Dermis microvascular lymphatic vessel endothelial cell (primary cell): ENCODE results near the gene PFDN2. TPM values are rescaled to one million over a fixed set of nuclear protein-coding genes. Genes with fewer than 3 reads are reported as not detected.
A peak's percentile ranks its signal among the peaks of the same experiment; 100 is the strongest.
"Not testable (repeated sequence)": the region's sequence is repeated elsewhere in the genome, so short reads cannot be mapped to it uniquely, and the experiment has no call there.

Experiments
- DNase-seq, 2 donors: peaks; one replicate each; pipeline versions ENCODE4 v3.0.0 to v3.0.0-alpha.2; 2010; ENCODE audit warnings: low read depth in 2 of 2
- total RNA-seq: library from RNA; depleted of rRNA; stranded (reverse); fragments of >200 nt; gene quantifications from 2 replicates; pipeline ENCODE4 v1.2.1, GENCODE V29; 2014

Gene PFDN2
- total RNA-seq, 1 donor from 2014 or later = 27.7 TPM

GRCh38 chr1:161082996-161083747 lies 34.7 kb downstream of the PFDN2 start:
- peak in 1 of 2 donors; percentile 16 for DNase-seq

DNA sequence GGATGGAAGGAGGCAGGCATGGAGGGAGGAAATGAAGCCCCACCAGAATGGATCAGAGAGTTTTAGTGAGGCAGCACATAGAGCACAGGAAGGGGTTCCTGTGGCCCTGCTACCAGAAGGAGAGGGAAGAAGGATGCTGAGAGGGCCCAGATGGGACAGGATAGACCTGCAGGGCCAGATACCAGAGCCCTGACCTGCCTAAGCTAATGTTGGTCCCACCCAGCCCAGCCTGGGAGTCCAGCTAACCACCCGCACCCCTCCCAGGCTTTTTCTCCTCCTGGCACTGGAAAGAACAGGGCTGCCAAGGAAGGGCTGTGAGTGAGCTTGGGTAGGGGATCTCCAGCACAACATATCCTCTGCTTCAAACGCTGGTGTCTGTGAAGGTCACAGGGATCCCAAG lies 35.4 kb downstream of the PFDN2 start:
- DNase-seq = no peak

- no peak for DNase-seq
Observed at GRCh38 chr1:161081519-161081918, 36.3 kb downstream of the PFDN2 start.

DNA sequence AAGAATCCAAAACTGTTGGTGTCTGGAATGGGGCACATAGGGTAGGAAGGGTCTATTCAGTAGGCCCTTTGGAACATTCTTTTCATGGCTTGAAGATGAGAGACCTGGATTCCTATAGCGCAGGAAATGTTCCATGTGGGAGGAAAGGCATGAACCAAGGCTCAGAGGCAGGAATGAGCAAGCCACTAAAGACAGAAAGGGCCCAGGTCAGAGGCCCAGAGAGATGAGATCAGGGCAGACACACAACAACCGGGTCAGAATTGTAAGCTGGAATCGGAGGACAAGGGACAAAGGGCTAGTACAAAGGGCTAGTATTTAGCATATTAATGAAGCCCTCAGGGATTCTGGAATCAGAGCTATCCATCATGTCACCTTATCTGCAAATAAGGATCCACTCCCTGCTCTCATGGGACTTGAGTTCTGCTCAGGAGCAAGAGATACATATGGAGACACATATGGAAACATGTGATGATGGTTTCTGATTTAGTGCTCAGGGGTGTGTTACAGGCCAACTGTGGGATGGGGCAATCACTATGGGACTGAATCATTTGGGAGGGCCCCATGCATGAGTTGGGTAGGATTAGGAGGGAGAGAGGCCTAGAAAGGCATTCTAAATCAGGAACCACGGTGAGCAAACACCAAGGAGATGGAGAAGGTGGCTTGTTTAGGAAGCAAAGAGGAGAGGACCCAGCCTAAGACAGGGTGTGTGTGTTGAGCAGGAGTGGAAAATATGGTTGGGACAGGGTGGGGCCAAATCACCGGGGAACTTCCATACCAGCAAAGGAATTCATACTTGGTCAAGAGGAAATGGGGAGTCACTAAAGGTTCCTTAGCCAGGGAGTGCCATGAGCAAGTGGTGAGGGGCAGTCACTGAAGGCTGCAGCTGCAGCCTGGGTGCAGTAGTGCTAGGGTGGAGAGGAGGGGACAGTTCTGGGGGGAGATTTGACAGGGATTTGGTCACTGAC lies 37.1 kb downstream of the PFDN2 start:
- DNase-seq = no peak

DNA sequence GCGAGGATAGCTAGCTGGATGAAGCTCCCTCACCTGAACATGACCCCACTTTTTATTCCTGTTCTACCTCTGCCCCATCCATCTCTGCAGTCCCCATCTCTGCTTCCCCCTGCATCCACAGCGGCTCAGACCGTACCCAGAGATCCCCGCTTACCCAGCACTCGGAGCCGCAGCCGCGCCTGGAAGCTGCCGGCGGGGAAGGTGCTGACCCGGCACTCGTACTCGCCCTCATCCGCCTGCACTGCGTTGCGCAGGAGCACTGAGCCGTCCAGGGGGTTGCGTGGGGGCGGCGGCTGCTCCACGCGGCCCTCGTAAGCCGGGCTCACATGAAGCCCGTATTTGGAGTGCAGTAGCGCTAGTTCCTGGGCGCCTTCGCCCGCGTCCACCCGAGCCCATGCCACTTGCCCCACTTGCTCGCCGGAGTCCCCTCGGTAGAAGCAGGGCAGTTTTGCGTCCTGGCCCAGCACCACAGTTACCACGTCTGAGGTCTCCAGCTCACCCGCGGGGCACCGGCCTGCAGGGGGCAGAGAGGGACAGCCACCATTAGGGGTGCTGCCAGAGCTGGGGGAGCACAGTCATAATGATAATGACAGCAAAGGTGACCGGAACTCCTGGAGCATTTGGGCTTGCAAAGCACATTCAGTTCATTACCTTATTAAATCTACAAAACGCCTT lies 38.3 kb downstream of the PFDN2 start:
- DNase-seq = no peak

DNA sequence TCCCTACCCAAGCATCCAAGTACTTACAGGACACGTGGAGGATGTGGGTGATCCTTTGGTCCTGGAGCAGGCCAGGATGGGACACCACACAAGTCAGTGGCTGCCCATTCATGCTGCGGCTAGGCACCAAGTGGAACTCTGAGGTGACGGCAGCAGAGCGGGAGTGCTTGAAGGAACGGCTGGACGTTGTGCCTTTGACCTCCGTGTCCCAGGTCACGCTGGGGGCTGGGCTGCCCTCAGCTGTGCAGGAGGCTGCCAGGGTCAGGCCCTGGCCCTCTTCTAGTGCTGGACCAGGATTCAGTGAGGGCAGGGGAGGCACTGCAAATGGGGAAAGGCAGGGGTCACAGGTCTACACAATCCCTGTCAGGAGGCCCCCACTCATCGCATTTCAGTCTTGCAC lies 40.4 kb downstream of the PFDN2 start:
- no peak for DNase-seq

- DNase-seq = no peak
Observed at GRCh38 chr1:161076410-161076809, 41.4 kb downstream of the PFDN2 start.

DNA sequence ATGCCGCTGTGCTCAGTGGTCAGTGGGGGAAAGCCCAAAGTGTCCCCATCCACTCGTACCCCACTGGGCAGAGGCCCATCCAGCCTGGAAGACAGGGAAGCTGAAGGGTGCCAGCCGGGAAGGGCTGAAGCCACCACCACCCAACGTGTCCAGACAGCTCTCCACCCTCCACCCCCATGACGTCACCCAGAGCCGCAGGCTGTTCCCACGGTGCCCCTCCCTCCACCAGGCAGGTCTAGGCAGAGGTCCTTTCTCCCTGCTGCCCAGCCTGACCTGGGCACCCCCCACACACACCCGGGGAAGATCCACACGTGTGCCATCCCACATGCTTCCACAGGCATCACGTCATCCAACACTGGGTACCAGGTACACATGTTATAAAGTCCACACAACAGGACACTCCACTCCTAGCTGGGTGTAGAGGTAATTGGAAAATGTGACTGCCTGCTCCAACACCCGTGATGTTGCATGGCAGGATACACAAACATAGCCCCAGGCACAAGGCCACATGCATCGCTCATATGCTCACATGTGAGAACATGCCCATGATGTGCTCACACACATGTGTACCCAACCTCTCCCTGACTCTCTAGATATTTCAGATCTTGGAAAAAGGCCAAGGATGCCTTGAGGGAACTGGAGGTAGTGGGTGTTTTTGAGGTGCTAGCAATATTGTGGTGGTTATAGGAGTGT lies 43.0 kb downstream of the PFDN2 start:
- no peak for DNase-seq

- no peak for DNase-seq
Observed at GRCh38 chr1:161073474-161074121, 44.2 kb downstream of the PFDN2 start.

DNA sequence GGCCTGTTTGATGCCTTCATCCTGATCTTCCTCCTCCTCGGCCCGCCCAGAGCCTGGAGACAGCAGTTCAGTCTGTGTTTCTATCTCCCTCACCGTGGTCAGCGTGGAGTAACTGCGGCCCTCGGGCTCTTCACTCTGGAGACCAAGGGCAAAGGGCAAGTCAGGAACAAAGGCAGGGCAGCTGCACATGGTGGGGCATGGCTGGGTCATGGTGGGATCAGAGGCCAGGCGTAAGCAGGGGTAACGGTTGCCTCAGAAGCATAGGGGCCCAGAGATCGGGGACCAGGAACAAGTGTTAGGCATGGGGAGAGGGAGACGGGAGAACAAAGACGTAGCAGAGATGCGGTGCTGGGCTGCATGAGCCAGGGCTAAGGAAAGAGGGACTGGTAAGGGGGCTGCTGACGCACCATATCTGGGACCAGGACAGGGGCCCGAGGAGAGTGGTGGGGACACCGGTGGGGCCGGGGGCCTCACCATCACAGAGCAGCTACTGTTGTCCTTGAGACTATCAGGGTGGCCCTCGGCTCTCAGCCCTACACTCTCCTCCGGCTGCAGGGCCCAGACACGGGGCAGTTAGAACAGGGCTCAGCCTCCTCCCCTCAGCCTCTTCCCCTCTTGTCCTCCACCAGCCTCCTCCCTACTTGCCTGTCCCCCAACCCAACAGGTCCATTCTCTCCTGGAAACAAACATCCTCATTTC lies 44.9 kb downstream of the PFDN2 start:
- DNase-seq = no peak

- peak in 1 of 2 donors; percentile 17 for DNase-seq
Observed at GRCh38 chr1:161071886-161072371, 45.9 kb downstream of the PFDN2 start.

GRCh38 chr1:161070761-161071160 lies 47.1 kb downstream of the PFDN2 start:
- DNase-seq = no peak

DNA sequence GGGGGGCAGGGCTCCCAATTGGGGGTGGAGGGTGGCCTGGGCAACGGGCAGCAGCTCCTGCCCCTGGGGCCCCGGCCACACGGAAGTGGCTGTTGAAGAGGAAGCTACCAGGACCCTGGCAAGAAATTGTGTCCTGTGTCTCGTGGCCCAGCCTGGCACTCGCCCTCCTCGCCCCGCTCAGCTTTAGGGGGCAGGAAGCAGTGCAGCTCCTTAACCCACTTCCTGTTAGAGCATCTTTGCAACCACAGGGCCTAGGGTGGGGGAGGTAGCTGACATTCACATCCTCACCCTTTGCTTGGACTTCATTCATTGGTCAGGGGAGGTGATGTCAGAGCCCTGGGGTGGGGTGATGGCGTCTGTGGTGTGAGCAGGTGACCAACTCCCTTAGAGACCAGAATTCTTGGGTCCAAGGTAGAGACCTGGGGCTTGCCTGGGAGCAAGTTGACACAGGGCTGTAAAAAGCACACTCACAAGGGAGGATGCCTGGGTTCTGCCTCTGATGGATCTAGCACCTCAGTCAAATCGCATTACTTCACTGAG lies 48.0 kb downstream of the PFDN2 start, which contains the start of gene ARHGAP30:
Gene ARHGAP30 (minus strand): TSS at position 161 of the 540 bp plus-strand sequence. CDS start 267 bp downstream, outside the sequence.
- DNase-seq = no peak

GRCh38 chr1:161069241-161069640 lies 48.6 kb downstream of the PFDN2 start:
- no peak for DNase-seq

GRCh38 chr1:161068306-161069234 lies 49.3 kb downstream of the PFDN2 start:
- DNase-seq = no peak

DNA sequence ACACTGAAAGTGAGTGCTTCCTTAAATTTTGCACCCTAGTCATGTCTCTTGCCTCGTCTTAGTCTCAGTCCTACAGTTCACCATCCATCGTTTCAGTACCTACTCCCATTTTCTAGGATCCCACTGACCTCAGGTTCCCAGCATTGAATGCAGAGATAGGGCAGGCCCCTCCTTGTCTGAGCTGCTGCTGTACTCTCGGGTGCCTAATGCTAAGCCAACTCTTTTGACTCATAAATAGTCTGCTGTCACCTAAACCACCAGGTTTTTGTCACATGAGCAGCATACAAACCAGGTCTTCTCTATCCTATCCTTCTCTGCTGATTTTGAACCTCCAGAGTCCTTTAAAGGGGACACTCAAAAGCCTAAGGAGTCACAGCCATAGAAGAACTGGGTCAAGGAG lies 51.1 kb downstream of the PFDN2 start:
- no peak for DNase-seq

GRCh38 chr1:161065681-161066080 lies 52.2 kb downstream of the PFDN2 start:
- DNase-seq = not testable (repeated sequence)

- DNase-seq = not testable (repeated sequence)
Observed at GRCh38 chr1:161063936-161064335, 53.9 kb downstream of the PFDN2 start.
